ENCODE measurements around the gene HSPA12A.

GRCh38 chr10:116784035-116784434, 41.7 kb upstream of the HSPA12A start:
- TF ChIP-seq CTCF (IDR thresholded peaks at IDR 0.05; ENCODE audit: low read depth, low read length, poor library complexity, severe bottlenecking), result no peak
- no peak for TF ChIP-seq EZH2phosphoT487 (IDR thresholded peaks at IDR 0.05; ENCODE audit: borderline replicate concordance, low read length)

All from DOHH2 (cell line).